Fibroblast of pulmonary artery (primary cell): ENCODE data around the gene ARHGEF37.
"Not testable (repeated sequence)": the region's sequence is repeated elsewhere in the genome, so short reads cannot be mapped to it uniquely, and the experiment has no call there.

Experiments used
- DNase-seq: peaks from one replicate; pipeline ENCODE4 v3.0.0-alpha.2; 2010; ENCODE audit warnings: low read depth
- H3K4me3 ChIP-seq: replicated peaks from 2 replicates; pipeline ENCODE4 v1.5.1; 2011; ENCODE audit warnings: low read depth, mild to moderate bottlenecking, control low read depth, low read length, moderate library complexity
- CTCF ChIP-seq: IDR thresholded peaks from 2 replicates; pipeline ENCODE4 v1.5.1; 2011; ENCODE audit warnings: mild to moderate bottlenecking, control low read depth, low read length, inconsistent platforms; ENCODE audit errors: missing control alignments

The ARHGEF37 gene

DNA sequence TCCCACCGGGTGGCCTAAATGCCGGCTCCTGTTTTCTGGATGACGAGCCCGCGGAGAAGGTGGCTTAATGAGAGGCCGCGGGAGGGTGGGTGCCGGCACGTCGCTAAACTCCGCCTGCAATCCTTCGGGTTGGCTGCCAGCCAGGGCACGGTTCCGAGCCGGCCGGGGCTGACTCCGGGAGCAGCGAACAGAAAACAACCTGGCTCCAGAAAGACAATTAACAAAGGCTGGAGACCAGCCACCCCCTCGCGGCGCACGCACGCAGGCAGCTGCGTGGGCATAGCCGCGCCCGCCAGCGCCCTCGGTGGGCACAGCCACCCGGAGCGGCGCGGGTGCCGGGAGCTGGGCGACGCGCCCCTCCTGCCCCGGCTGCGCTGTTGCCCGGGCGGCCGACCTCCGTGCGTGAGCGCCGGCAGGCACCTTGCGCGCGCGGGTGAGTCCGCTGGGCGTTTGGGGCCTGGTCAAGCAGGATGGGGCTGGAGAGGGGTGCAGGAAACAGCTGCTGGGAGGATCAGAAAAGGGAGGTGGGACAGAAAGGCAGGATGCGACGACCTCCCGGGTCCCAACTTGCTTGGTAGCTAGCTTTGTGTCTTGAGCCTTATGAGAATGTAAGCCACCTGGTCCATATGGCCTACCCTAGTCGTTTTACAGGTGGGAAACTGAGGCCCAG lies at the start of gene ARHGEF37:
TSS of gene ARHGEF37 (plus strand) at position 307 of the 670 bp plus-strand sequence. CDS start 16,272 bp downstream, outside the sequence.
- no peak for TF ChIP-seq CTCF
- peak; percentile 81 for DNase-seq
- peak within 1 kb of the TSS; percentile 61 for H3K4me3 ChIP-seq

GRCh38 chr5:149532413-149532812 lies 48.9 kb upstream of the ARHGEF37 start:
- TF ChIP-seq CTCF: no peak
- no peak overlapping the region for H3K4me3 ChIP-seq
- no peak for DNase-seq

DNA sequence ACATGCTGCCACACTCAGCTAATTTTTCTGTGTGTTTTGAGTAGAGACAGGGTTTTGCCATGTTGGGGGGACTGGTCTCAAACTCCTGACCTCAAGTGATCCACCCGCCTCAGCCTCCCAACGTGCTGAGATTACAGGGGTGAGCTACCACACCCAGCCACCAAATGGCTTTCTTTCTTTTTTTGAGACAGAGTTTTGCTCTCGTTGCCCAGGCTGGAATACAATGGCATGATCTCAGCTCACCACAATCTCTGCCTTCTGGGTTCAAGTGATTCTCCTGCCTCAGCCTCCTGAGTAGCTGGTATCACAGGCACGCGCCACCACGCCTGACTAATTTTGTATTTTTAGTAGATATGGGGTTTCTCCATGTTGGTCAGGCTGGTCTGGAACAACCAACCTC lies 45.5 kb upstream of the ARHGEF37 start:
- not testable (repeated sequence) for DNase-seq, H3K4me3 ChIP-seq

DNA sequence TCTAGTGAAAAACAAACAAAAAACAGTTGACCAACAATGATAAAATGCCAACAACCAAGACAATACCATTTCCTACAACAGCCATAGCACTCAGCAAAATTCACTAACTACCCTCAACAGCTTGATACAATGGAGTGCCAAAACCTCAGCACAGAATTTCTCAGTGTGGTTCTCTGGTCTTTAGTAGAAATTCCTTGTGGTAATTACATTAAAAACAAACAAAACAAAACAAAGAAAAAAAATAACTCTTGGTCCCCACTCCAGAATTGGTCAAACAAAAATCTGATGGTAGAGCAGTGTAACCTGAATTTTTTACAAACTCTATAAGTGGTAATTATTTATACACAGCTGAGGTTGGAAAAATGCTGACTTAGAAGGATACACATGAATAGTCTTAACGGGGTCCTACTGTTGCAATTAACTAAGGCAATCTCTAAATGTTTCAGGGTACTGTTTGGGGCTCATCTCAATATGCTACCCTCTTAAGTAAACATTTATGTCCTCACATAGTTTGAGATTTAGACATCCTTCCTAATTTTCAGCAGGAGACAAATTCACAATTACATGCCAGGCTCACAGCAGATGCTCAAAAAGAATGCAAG lies 43.8 kb upstream of the ARHGEF37 start:
- no peak for DNase-seq
- no peak for TF ChIP-seq CTCF

GRCh38 chr5:149540089-149540488 lies 41.2 kb upstream of the ARHGEF37 start:
- no peak for DNase-seq
- no peak for TF ChIP-seq CTCF
- H3K4me3 ChIP-seq: no peak overlapping the region

More for the DNA sequence above, 43.8 kb upstream of the ARHGEF37 start:
- no peak overlapping the region for H3K4me3 ChIP-seq

GRCh38 chr5:149541893-149542292 lies 39.4 kb upstream of the ARHGEF37 start:
- no peak for DNase-seq
- no peak overlapping the region for H3K4me3 ChIP-seq
- TF ChIP-seq CTCF: no peak

- peak overlapping the region; percentile 21 for H3K4me3 ChIP-seq
- peak; percentile 52 for DNase-seq
Observed at GRCh38 chr5:149543361-149544027, 37.8 kb upstream of the ARHGEF37 start.

More at GRCh38 chr5:149543361-149544027, 37.8 kb upstream of the ARHGEF37 start:
- TF ChIP-seq CTCF: no peak
